DOHH2 (cell line): Measurements from ENCODE around the gene CHFR.
"Not testable (repeated sequence)": the region's sequence is repeated elsewhere in the genome, so short reads cannot be mapped to it uniquely, and the experiment has no call there.

ENCODE experiments used
- H3F3A ChIP-seq: fragments of 200-600 bp; sonication (generic), shearing (Covaris generic); 2 replicates; pipeline ENCODE4 v1.6.0; 2016; ENCODE audit warnings: antibody characterized with exemption, mild to moderate bottlenecking; ENCODE audit not compliant: control insufficient read depth, insufficient read depth
- H3K27ac ChIP-seq: fragments of 200-600 bp; sonication (generic); 2 replicates; pipeline ENCODE4 v1.5.1; 2014; ENCODE audit warnings: low read depth, mild to moderate bottlenecking, low read length, moderate library complexity
- H3K27me3 ChIP-seq: fragments of 200-600 bp; sonication (generic); 2 replicates; pipeline ENCODE4 v1.6.1; 2014; ENCODE audit warnings: mild to moderate bottlenecking, low read length, mixed read lengths; ENCODE audit not compliant: control insufficient read depth
- H3K36me3 ChIP-seq: fragments of 200-600 bp; sonication (generic); 2 replicates; pipeline ENCODE4 v1.6.1; 2014; ENCODE audit warnings: mild to moderate bottlenecking, low read length, moderate library complexity, mixed read lengths; ENCODE audit not compliant: control insufficient read depth
- H3K4me1 ChIP-seq: fragments of 200-600 bp; sonication (generic); 2 replicates; pipeline ENCODE4 v1.6.1; 2014; ENCODE audit warnings: mild to moderate bottlenecking, low read length, mixed read lengths; ENCODE audit not compliant: control insufficient read depth
- H3K4me2 ChIP-seq: fragments of 200-600 bp; sonication (generic); 2 replicates; pipeline ENCODE4 v1.6.0; 2014; ENCODE audit warnings: mild to moderate bottlenecking, low read length, moderate library complexity
- H3K4me3 ChIP-seq: fragments of 200-600 bp; sonication (generic); 2 replicates; pipeline ENCODE4 v1.5.1; 2014; ENCODE audit warnings: mild to moderate bottlenecking, low read length, mixed read lengths
- H3K79me2 ChIP-seq: fragments of 200-600 bp; sonication (generic); 2 replicates; pipeline ENCODE4 v1.6.1; 2014; ENCODE audit warnings: mild to moderate bottlenecking, low read length, mixed read lengths; ENCODE audit not compliant: control insufficient read depth
- H3K9me2 ChIP-seq: fragments of 200-600 bp; sonication (generic); replicated peaks from 2 replicates; pipeline ENCODE4 v1.6.1; 2014; ENCODE audit warnings: mild to moderate bottlenecking, low read length, mixed read lengths; ENCODE audit not compliant: control insufficient read depth
- H3K9me3 ChIP-seq: fragments of 200-600 bp; sonication (generic); 2 replicates; pipeline ENCODE4 v1.6.1; 2014; ENCODE audit warnings: antibody characterized with exemption, low read length, mixed read lengths; ENCODE audit not compliant: control insufficient read depth, insufficient read depth
- H4K20me1 ChIP-seq: fragments of 200-600 bp; sonication (generic); 2 replicates; pipeline ENCODE4 v1.6.0; 2014; ENCODE audit warnings: low read depth, mild to moderate bottlenecking, antibody characterized with exemption, low read length, moderate library complexity; ENCODE audit not compliant: control insufficient read depth, insufficient read depth
- CTCF ChIP-seq: fragments of 200-600 bp; sonication (generic); IDR thresholded peaks from one replicate; pipeline ENCODE4 v1.5.1; 2014; ENCODE audit warnings: antibody characterized with exemption, mild to moderate bottlenecking, low read depth, low read length; ENCODE audit not compliant: poor library complexity, severe bottlenecking
- EZH2phosphoT487 ChIP-seq: fragments of 200-600 bp; sonication (generic); IDR thresholded peaks from 2 replicates; pipeline ENCODE4 v1.6.1; 2017; ENCODE audit warnings: borderline replicate concordance, mild to moderate bottlenecking, antibody characterized with exemption, low read length, moderate library complexity, mixed read lengths

CHFR gene

GRCh38 chr12:132812631-132813305, 74.6 kb downstream of the CHFR start:
- Histone ChIP-seq H3K79me2 (peaks cover 13% of the 10 kb centered on the region), H3K27me3 (no peaks in the 10 kb centered on the region), H3K4me3 (no peak overlapping the region), H3K36me3 (peaks cover 53% of the 10 kb centered on the region), H3K27ac (no peak overlapping the region), H3K9me3 (no peaks in the 10 kb centered on the region), H3K4me1 (no peaks in the 10 kb centered on the region), H4K20me1 (no peaks in the 10 kb centered on the region), H3F3A (no peaks in the 10 kb centered on the region), H3K9me2 (no peaks in the 10 kb centered on the region), H3K4me2 (no peak overlapping the region)
- no peak for TF ChIP-seq CTCF
- no peak for TF ChIP-seq EZH2phosphoT487

GRCh38 chr12:132809391-132809790, 78.0 kb downstream of the CHFR start:
- H3K4me3 ChIP-seq, H3K27ac ChIP-seq, H3K9me3 ChIP-seq, H3K4me2 ChIP-seq, H3K27me3 ChIP-seq, H3F3A ChIP-seq, H4K20me1 ChIP-seq, H3K9me2 ChIP-seq, H3K4me1 ChIP-seq: not testable (repeated sequence)
- Histone ChIP-seq H3K36me3 (peaks cover 59% of the 10 kb centered on the region), H3K79me2 (peaks cover 38% of the 10 kb centered on the region)

- H3K36me3 ChIP-seq = peaks cover 60% of the 10 kb centered on the region
- H3K9me3 ChIP-seq = no peaks in the 10 kb centered on the region
- H3F3A ChIP-seq = no peaks in the 10 kb centered on the region
- H3K27ac ChIP-seq = no peak overlapping the region
- no peak overlapping the region for H3K4me3 ChIP-seq
- TF ChIP-seq CTCF = no peak
- no peak for TF ChIP-seq EZH2phosphoT487
- H3K4me2 ChIP-seq = no peak overlapping the region
- no peaks in the 10 kb centered on the region for H3K4me1 ChIP-seq
- no peaks in the 10 kb centered on the region for H3K9me2 ChIP-seq
- H3K79me2 ChIP-seq = peaks cover 43% of the 10 kb centered on the region
- no peaks in the 10 kb centered on the region for H3K27me3 ChIP-seq
- H4K20me1 ChIP-seq = no peaks in the 10 kb centered on the region
Measured at GRCh38 chr12:132807295-132808092, 79.9 kb downstream of the CHFR start.

- Histone ChIP-seq H3K4me1 (no peaks in the 10 kb centered on the region), H3K79me2 (peaks cover 43% of the 10 kb centered on the region), H3F3A (no peaks in the 10 kb centered on the region), H3K9me3 (no peaks in the 10 kb centered on the region), H3K36me3 (peaks cover 61% of the 10 kb centered on the region), H3K9me2 (no peaks in the 10 kb centered on the region), H3K4me3 (no peak overlapping the region), H3K27ac (no peak overlapping the region), H4K20me1 (no peaks in the 10 kb centered on the region), H3K4me2 (no peak overlapping the region), H3K27me3 (no peaks in the 10 kb centered on the region)
- TF ChIP-seq EZH2phosphoT487 (no peak), CTCF (no peak)
Measured at GRCh38 chr12:132806857-132807256, 80.5 kb downstream of the CHFR start.
